Liver (tissue), 9 donors: ENCODE results near the gene COG4. TPM values are rescaled to one million over a fixed set of nuclear protein-coding genes. Genes with fewer than 3 reads are reported as not detected.

Experiments used
- DNase-seq: peaks from one replicate; pipeline ENCODE4 v3.0.0-alpha.2; 2017; ENCODE audit warnings: low spot score
- H3K27ac ChIP-seq, 2 donors: one replicate each; pipeline ENCODE4 v1.7.0; 2013; ENCODE audit warnings: inconsistent platforms in 2 of 2, low read length in 2 of 2, control low read depth in 1 of 2, low read depth in 1 of 2, mild to moderate bottlenecking in 1 of 2
- H3K27me3 ChIP-seq, 4 donors: one replicate each; pipeline versions ENCODE4 v1.6.1 to v1.7.0; 2013; ENCODE audit warnings: low read length in 3 of 4, inconsistent platforms in 1 of 4, mild to moderate bottlenecking in 1 of 4, moderate library complexity in 1 of 4; ENCODE audit not compliant: control insufficient read depth in 4 of 4, insufficient read depth in 4 of 4
- H3K36me3 ChIP-seq, 4 donors: one replicate each; pipeline versions ENCODE4 v1.6.1 to v1.7.0; 2013; ENCODE audit warnings: low read length in 3 of 4, mild to moderate bottlenecking in 3 of 4, low read depth in 1 of 4, moderate library complexity in 1 of 4; ENCODE audit not compliant: control insufficient read depth in 4 of 4, insufficient read depth in 3 of 4
- H3K4me1 ChIP-seq, 4 donors: one replicate each; pipeline versions ENCODE4 v1.6.1 to v1.7.0; 2013; ENCODE audit warnings: low read length in 3 of 4, mild to moderate bottlenecking in 3 of 4, moderate library complexity in 1 of 4; ENCODE audit not compliant: control insufficient read depth in 4 of 4, insufficient read depth in 4 of 4
- H3K4me3 ChIP-seq, 3 donors: one replicate each; pipeline versions ENCODE4 v1.6.1 to v1.7.0; 2013; ENCODE audit warnings: low read length in 3 of 3, control low read depth in 1 of 3, low read depth in 1 of 3, mild to moderate bottlenecking in 1 of 3
- H3K9ac ChIP-seq, 2 donors: one replicate each; pipeline ENCODE4 v1.7.0; 2013; ENCODE audit warnings: low read length in 2 of 2, mild to moderate bottlenecking in 2 of 2, moderate library complexity in 2 of 2, control low read depth in 1 of 2, low read depth in 1 of 2
- H3K9me3 ChIP-seq, 4 donors: one replicate each; pipeline versions ENCODE4 v1.6.1 to v1.7.0; 2013; ENCODE audit warnings: low read length in 3 of 4; ENCODE audit not compliant: control insufficient read depth in 4 of 4
- FOXA1 ChIP-seq: IDR thresholded peaks from 2 replicates; pipeline ENCODE4 v1.6.1; 2016; ENCODE audit warnings: antibody characterized with exemption
- FOXA2 ChIP-seq: IDR thresholded peaks from 2 replicates; pipeline ENCODE4 v1.6.1; 2016; ENCODE audit warnings: antibody characterized with exemption
- GABPA ChIP-seq, 2 donors: IDR thresholded peaks in 1 of 2; conservative IDR thresholded peaks in 1 of 2; 2 replicates each; pipeline ENCODE4 v1.6.1; 2016; ENCODE audit warnings: antibody characterized with exemption in 2 of 2, mild to moderate bottlenecking in 1 of 2, moderate library complexity in 1 of 2
- HNF4A ChIP-seq, 2 donors: conservative IDR thresholded peaks; 2 replicates each; pipeline ENCODE4 v1.6.1; 2016; ENCODE audit warnings: antibody characterized with exemption in 2 of 2, mild to moderate bottlenecking in 2 of 2
- JUND ChIP-seq, 2 donors: IDR thresholded peaks; 2 replicates each; pipeline ENCODE4 v1.6.1; 2016; ENCODE audit warnings: antibody characterized with exemption in 2 of 2
- NR2F2 ChIP-seq: IDR thresholded peaks from 2 replicates; pipeline ENCODE4 v1.6.1; 2016; ENCODE audit warnings: antibody characterized with exemption
- SP1 ChIP-seq: IDR thresholded peaks from 2 replicates; pipeline ENCODE4 v1.6.1; 2018; ENCODE audit warnings: antibody characterized with exemption, mild to moderate bottlenecking
- TAF1 ChIP-seq: conservative IDR thresholded peaks from 2 replicates; pipeline ENCODE4 v1.6.1; 2016; ENCODE audit warnings: antibody characterized with exemption, mild to moderate bottlenecking
- ZBTB33 ChIP-seq: IDR thresholded peaks from 2 replicates; pipeline ENCODE4 v1.6.1; 2016; ENCODE audit warnings: antibody characterized with exemption
- WGBS: extraction: QIAGEN DNeasy Blood & Tissue Kit; methylation state at CpG from one replicate; pipeline ENCODE4 v1.1.7; 2013; 5-methylcytosine and 5-hydroxymethylcytosine counted together
- polyA plus RNA-seq, 2 donors: library from polyadenylated mRNA; stranded (reverse) in 1 of 2; unstranded in 1 of 2; fragments of 200-250 nt in 1 of 2; fragments of >200 nt in 1 of 2; fragmentation: Nextera tagmentation in 1 of 2; extraction: Ambion mirVana in 1 of 2; gene quantifications; one replicate each; pipeline versions ENCODE4 v1.2.1 to v1.2.3, GENCODE V29; 2013 to 2015
- total RNA-seq, 2 donors: library from RNA; depleted of rRNA; stranded (reverse); fragments of >200 nt; gene quantifications; one replicate each; pipeline ENCODE4 v1.2.3, GENCODE V29; 2014
- TF ChIP-seq, protein P1 (sequence below): fragments of 150-350 bp; IDR thresholded peaks from 2 replicates; pipeline ENCODE4 v1.5.1; 2017; ENCODE audit warnings: improper control_type of control experiment, low read depth, low read length; ENCODE audit not compliant: missing input control
- TF ChIP-seq, protein P2 (sequence below): IDR thresholded peaks from 2 replicates; pipeline ENCODE4 v1.6.1; 2016; ENCODE audit warnings: antibody characterized with exemption, mild to moderate bottlenecking
- TF ChIP-seq, protein P3 (sequence below): IDR thresholded peaks from 2 replicates; pipeline ENCODE4 v1.6.1; 2016; ENCODE audit warnings: antibody characterized with exemption
- donor health status: healthy.
- donor health status: healthy.
- donor health status: healthy.
- donor health status: healthy.
- donor health status: healthy.

The COG4 gene
- total and polyA plus RNA-seq, 4 donors: 15.3 to 59.5 (median 27.2) TPM

DNA sequence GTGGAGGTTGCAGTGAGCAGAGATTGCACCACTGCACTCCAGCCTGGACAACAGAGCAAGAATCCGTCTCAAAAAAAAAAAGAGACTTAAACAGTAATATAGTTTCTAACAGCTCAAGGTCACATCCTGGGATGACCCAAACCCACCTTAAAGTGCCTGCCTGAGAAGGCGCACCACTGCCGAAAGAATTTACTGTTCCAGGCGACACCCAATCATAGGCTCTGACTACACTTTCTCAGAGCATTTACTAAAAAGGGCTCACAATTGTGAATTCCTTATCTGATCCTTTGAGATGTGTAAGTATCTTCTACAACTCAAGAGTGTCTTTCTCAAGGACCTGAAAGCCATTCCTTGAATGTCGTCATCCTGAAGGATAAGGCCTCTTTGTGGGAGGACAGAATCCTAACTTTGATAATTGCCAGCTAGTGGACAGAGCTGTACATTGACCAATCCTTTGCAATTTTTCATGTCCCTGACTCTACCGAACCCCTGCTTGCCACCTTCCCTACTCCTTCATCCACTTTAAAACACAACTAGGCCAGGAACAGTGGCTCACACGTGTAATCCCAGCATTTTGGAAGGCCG, 81.9 kb downstream of the COG4 start:
- no peaks in the 10 kb centered on the region for H3K9me3 ChIP-seq
- DNase-seq: no peak
- H3K36me3 ChIP-seq: no peaks in the 10 kb centered on the region
- H3K9ac ChIP-seq: no peak overlapping the region
- no peaks in the 10 kb centered on the region for H3K27me3 ChIP-seq
- H3K4me3 ChIP-seq: no peak overlapping the region
- TF ChIP-seq HNF4A (conservative IDR thresholded peaks at IDR 0.05) (no peak), TAF1 (no peak), JUND (IDR thresholded peaks at IDR 0.05) (no peak), FOXA2 (no peak), SP1 (no peak), NR2F2 (no peak)
- TF ChIP-seq, protein P1, sequence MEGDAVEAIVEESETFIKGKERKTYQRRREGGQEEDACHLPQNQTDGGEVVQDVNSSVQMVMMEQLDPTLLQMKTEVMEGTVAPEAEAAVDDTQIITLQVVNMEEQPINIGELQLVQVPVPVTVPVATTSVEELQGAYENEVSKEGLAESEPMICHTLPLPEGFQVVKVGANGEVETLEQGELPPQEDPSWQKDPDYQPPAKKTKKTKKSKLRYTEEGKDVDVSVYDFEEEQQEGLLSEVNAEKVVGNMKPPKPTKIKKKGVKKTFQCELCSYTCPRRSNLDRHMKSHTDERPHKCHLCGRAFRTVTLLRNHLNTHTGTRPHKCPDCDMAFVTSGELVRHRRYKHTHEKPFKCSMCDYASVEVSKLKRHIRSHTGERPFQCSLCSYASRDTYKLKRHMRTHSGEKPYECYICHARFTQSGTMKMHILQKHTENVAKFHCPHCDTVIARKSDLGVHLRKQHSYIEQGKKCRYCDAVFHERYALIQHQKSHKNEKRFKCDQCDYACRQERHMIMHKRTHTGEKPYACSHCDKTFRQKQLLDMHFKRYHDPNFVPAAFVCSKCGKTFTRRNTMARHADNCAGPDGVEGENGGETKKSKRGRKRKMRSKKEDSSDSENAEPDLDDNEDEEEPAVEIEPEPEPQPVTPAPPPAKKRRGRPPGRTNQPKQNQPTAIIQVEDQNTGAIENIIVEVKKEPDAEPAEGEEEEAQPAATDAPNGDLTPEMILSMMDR: no peak
- TF ChIP-seq, protein P2, sequence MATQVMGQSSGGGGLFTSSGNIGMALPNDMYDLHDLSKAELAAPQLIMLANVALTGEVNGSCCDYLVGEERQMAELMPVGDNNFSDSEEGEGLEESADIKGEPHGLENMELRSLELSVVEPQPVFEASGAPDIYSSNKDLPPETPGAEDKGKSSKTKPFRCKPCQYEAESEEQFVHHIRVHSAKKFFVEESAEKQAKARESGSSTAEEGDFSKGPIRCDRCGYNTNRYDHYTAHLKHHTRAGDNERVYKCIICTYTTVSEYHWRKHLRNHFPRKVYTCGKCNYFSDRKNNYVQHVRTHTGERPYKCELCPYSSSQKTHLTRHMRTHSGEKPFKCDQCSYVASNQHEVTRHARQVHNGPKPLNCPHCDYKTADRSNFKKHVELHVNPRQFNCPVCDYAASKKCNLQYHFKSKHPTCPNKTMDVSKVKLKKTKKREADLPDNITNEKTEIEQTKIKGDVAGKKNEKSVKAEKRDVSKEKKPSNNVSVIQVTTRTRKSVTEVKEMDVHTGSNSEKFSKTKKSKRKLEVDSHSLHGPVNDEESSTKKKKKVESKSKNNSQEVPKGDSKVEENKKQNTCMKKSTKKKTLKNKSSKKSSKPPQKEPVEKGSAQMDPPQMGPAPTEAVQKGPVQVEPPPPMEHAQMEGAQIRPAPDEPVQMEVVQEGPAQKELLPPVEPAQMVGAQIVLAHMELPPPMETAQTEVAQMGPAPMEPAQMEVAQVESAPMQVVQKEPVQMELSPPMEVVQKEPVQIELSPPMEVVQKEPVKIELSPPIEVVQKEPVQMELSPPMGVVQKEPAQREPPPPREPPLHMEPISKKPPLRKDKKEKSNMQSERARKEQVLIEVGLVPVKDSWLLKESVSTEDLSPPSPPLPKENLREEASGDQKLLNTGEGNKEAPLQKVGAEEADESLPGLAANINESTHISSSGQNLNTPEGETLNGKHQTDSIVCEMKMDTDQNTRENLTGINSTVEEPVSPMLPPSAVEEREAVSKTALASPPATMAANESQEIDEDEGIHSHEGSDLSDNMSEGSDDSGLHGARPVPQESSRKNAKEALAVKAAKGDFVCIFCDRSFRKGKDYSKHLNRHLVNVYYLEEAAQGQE: no peak
- H3K4me1 ChIP-seq: peaks cover 7 to 19% (median 13%) of the 10 kb centered on the region in 4 donors
- WGBS: 91% methylated on average over 8 of the region's 8 CpGs
- no peak overlapping the region for H3K27ac ChIP-seq

DNA sequence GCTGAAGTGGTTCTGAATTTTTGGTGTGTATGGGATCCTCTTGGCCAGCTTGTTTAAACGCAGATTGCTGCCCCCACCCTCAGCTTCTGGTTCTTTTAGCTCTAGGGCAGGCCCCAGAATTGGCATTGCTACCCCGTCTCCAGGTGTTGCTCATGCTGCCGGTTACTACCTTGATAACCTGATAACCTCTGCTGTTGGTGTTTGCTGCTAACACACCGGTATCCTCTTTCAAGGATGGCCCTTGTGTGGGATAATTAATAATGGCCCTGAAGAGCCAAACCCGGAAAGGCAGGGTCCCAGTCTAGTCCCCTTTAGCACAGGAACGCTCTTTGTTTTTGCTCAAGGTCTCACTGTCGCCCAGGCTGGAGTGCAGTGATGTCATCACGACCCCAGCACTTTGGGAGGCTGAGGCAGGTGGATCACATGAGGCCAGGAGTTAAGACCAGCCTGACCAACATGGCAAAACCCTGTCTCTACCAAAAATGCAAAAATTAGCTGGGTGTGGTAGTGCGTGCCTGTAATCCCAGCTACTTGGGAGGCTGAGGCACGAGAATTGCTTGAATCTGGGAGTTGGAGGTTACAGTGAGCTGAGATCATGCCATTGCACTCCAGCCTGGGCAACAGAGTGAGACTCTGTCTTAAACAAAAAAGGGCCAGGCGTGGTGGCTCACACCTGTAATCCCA, 83.2 kb downstream of the COG4 start:
- Histone ChIP-seq H3K4me1 (peaks cover 7 to 19% (median 13%) of the 10 kb centered on the region in 4 donors), H3K9me3 (no peaks in the 10 kb centered on the region), H3K27me3 (no peaks in the 10 kb centered on the region), H3K36me3 (no peaks in the 10 kb centered on the region), H3K9ac (no peak overlapping the region), H3K4me3 (no peak overlapping the region), H3K27ac (no peak overlapping the region)
- 86% methylated on average over 11 of the region's 11 CpGs for WGBS
- DNase-seq: no peak
- TF ChIP-seq FOXA1 (no peak), NR2F2 (no peak), GABPA (IDR thresholded peaks at IDR 0.05 in 1 of 2, conservative IDR thresholded peaks at IDR 0.05 in 1 of 2) (no peak), ZBTB33 (no peak), HNF4A (conservative IDR thresholded peaks at IDR 0.05) (no peak), SP1 (no peak)
- TF ChIP-seq, protein P3, sequence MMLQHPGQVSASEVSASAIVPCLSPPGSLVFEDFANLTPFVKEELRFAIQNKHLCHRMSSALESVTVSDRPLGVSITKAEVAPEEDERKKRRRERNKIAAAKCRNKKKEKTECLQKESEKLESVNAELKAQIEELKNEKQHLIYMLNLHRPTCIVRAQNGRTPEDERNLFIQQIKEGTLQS: no peak
- TF ChIP-seq, protein P2: no peak
